OCI-LY7 (cell line): Measurements from ENCODE around the gene DHX57.

Source experiments
- CTCF ChIP-seq: fragments of 200-600 bp; sonication (generic); conservative IDR thresholded peaks from 2 replicates; pipeline ENCODE4 v1.5.1; 2014; ENCODE audit warnings: mild to moderate bottlenecking, antibody characterized with exemption, low read length, moderate library complexity, mixed read lengths
- EZH2phosphoT487 ChIP-seq: fragments of 200-600 bp; sonication (generic); IDR thresholded peaks from 2 replicates; pipeline ENCODE4 v1.6.1; 2018; ENCODE audit warnings: low read depth, borderline replicate concordance, mild to moderate bottlenecking, mixed run types, antibody characterized with exemption, low read length, moderate library complexity, mixed read lengths

- TF ChIP-seq CTCF, result no peak
- TF ChIP-seq EZH2phosphoT487, result no peak
Measured at GRCh38 chr2:38912619-38913018, 36.9 kb upstream of the DHX57 start.
